K562 (cell line): ENCODE measurements around the gene CSAD.

ENCODE experiments used
- HDGF ChIP-seq: fragments of 450-650 bp; IDR thresholded peaks from 2 replicates; pipeline ENCODE4 v1.6.1; 2016
- HLTF ChIP-seq: fragments of 450-650 bp; IDR thresholded peaks from 2 replicates; pipeline ENCODE4 v1.6.1; 2016
- KLF10 ChIP-seq: fragments of 250-450 bp; sonication (Bioruptor Pico); IDR thresholded peaks from 2 replicates; pipeline ENCODE4 v1.6.1; 2021; ENCODE audit warnings: matching md5 sums
- MXI1 ChIP-seq: IDR thresholded peaks from 2 replicates; pipeline ENCODE4 v1.6.1; 2011; ENCODE audit warnings: low read depth, mild to moderate bottlenecking, improper control_type of control experiment, low read length
- ZBTB12 ChIP-seq: fragments of 250-450 bp; sonication (Bioruptor Pico); IDR thresholded peaks from 2 replicates; pipeline ENCODE4 v1.4.0; 2020

GRCh38 chr12:53204351-53204750 is 23.6 kb upstream of the CSAD start:
- TF ChIP-seq HDGF: no peak
- no peak for TF ChIP-seq KLF10 (CRISPR knock-in tag)
- no peak for TF ChIP-seq MXI1
- no peak for TF ChIP-seq ZBTB12 (CRISPR knock-in tag)
- no peak for TF ChIP-seq HLTF
